GM19468 (cell line): Measurements from ENCODE around the gene EVI5L.

Experiments used
- ATAC-seq: cut with Tn5 transposase; IDR thresholded peaks from one replicate; pipeline ENCODE4 v1.9.1; 2021; ENCODE audit warnings: mild to moderate bottlenecking, moderate library complexity, moderate number of reproducible peaks; ENCODE audit not compliant: unreplicated experiment; ENCODE audit errors: extremely low read depth

The EVI5L gene

GRCh38 chr19:7908078-7908699 is 78.2 kb downstream of the EVI5L start:
- ATAC-seq = no peak

- no peak for ATAC-seq
Observed at GRCh38 chr19:7908742-7909461, 78.9 kb downstream of the EVI5L start.

GRCh38 chr19:7909471-7910067 is 79.6 kb downstream of the EVI5L start:
- ATAC-seq = no peak

- no peak for ATAC-seq
Observed at GRCh38 chr19:7910321-7911161, 80.5 kb downstream of the EVI5L start.

GRCh38 chr19:7911508-7912143 is 81.6 kb downstream of the EVI5L start:
- ATAC-seq = no peak

GRCh38 chr19:7912144-7912696 is 82.2 kb downstream of the EVI5L start:
- no peak for ATAC-seq

- ATAC-seq = no peak
Observed at GRCh38 chr19:7912697-7913564, 82.9 kb downstream of the EVI5L start.

GRCh38 chr19:7913652-7914051 is 83.6 kb downstream of the EVI5L start:
- ATAC-seq = no peak

- no peak for ATAC-seq
Observed at GRCh38 chr19:7914099-7914498, 84.1 kb downstream of the EVI5L start.
